OCI-LY7 (cell line): ENCODE data around the gene CETN2. TPM values are rescaled to one million over a fixed set of nuclear protein-coding genes. Genes with fewer than 3 reads are reported as not detected.

Experiments used
- BruUV-seq: library from RNA; stranded (reverse); fragments of 400-500 nt; replicated peaks from 2 replicates; lab custom pipeline; 2021; lab: Mats Ljungman, UMichigan
- CTCF ChIA-PET: fragments of 300-600 bp; sonication (Branson Sonifier 250); formaldehyde crosslinking; loops from one replicate; lab custom pipeline; 2022; ENCODE audit warnings: antibody characterized with exemption; ENCODE audit not compliant: unreplicated experiment; lab: Charles Lee
- POLR2A ChIA-PET: fragments of 300-600 bp; sonication (Branson Sonifier 250); formaldehyde crosslinking; loops from one replicate; lab custom pipeline; 2022; ENCODE audit warnings: antibody characterized with exemption; lab: Charles Lee
- DNase-seq: peaks from one replicate; pipeline ENCODE4 v3.0.0-alpha.2; 2015; ENCODE audit warnings: low spot score
- H2AFZ ChIP-seq: fragments of 200-600 bp; sonication (generic), shearing (Covaris generic); 2 replicates; pipeline ENCODE4 v1.6.1; 2014; ENCODE audit warnings: mild to moderate bottlenecking, antibody characterized with exemption, low read length, moderate library complexity
- H3K27ac ChIP-seq: fragments of 200-600 bp; sonication (generic); 2 replicates; pipeline ENCODE4 v1.5.1; 2014; ENCODE audit warnings: mixed run types, low read depth, mild to moderate bottlenecking, moderate library complexity, low read length, inconsistent platforms; ENCODE audit not compliant: poor library complexity, severe bottlenecking
- H3K36me3 ChIP-seq: fragments of 200-600 bp; sonication (generic); 2 replicates; pipeline ENCODE4 v1.6.1; 2014; ENCODE audit warnings: mild to moderate bottlenecking, antibody characterized with exemption, low read length, moderate library complexity, mixed read lengths; ENCODE audit not compliant: insufficient read depth
- H3K4me1 ChIP-seq: fragments of 200-600 bp; sonication (generic); 2 replicates; pipeline ENCODE4 v1.5.1; 2014; ENCODE audit warnings: mild to moderate bottlenecking, low read length; ENCODE audit not compliant: insufficient read depth, poor library complexity, severe bottlenecking
- H3K4me2 ChIP-seq: fragments of 200-600 bp; sonication (generic); 2 replicates; pipeline ENCODE4 v1.6.1; 2014; ENCODE audit warnings: mild to moderate bottlenecking, low read length
- H3K4me3 ChIP-seq: fragments of 200-600 bp; sonication (generic); 2 replicates; pipeline ENCODE4 v1.5.1; 2014; ENCODE audit warnings: mild to moderate bottlenecking, low read depth, low read length; ENCODE audit not compliant: poor library complexity, severe bottlenecking
- H3K79me2 ChIP-seq: fragments of 200-600 bp; sonication (generic); 2 replicates; pipeline ENCODE4 v1.6.1; 2016; ENCODE audit warnings: low read depth, mild to moderate bottlenecking, low read length, moderate library complexity, mixed read lengths; ENCODE audit not compliant: insufficient read depth
- H3K9me2 ChIP-seq: fragments of 200-600 bp; sonication (generic); 2 replicates; pipeline ENCODE4 v1.6.1; 2016; ENCODE audit warnings: mild to moderate bottlenecking, low read length, mixed read lengths; ENCODE audit not compliant: insufficient read depth
- H3K9me3 ChIP-seq: fragments of 200-600 bp; sonication (generic); 2 replicates; pipeline ENCODE4 v1.6.1; 2014; ENCODE audit warnings: mild to moderate bottlenecking, mixed run types, low read length, mixed read lengths
- H4K20me1 ChIP-seq: fragments of 200-600 bp; sonication (generic); 2 replicates; pipeline ENCODE4 v1.6.1; 2014; ENCODE audit warnings: mild to moderate bottlenecking, antibody characterized with exemption, low read length, moderate library complexity, mixed read lengths; ENCODE audit not compliant: insufficient read depth
- EZH2phosphoT487 ChIP-seq: fragments of 200-600 bp; sonication (generic); IDR thresholded peaks from 2 replicates; pipeline ENCODE4 v1.6.1; 2018; ENCODE audit warnings: low read depth, borderline replicate concordance, mild to moderate bottlenecking, mixed run types, antibody characterized with exemption, low read length, moderate library complexity, mixed read lengths
- intact Hi-C: fragments of 100-400 bp; cut with micrococcal nuclease; formaldehyde crosslinking; loops from one replicate; pipeline ENCODE4 v1.10.0; 2022; ENCODE audit not compliant: unreplicated experiment
- total RNA-seq, 2 experiments: library from RNA; depleted of rRNA in 1 of 2; stranded (reverse); fragments of >200 nt in 1 of 2; shearing (Covaris generic) in 1 of 2; gene quantifications; 2 replicates each; pipeline ENCODE4 v1.2.3, GENCODE V29; 2014 to 2022
- TF ChIP-seq, protein P1 (sequence below): fragments of 200-600 bp; sonication (generic); conservative IDR thresholded peaks from 2 replicates; pipeline ENCODE4 v1.5.1; 2014; ENCODE audit warnings: mild to moderate bottlenecking, antibody characterized with exemption, low read length, moderate library complexity, mixed read lengths

CETN2 gene
- total RNA-seq, 2 experiments from 2014 or later, result 9.4 to 15.6 TPM

- TF ChIP-seq, protein P1, sequence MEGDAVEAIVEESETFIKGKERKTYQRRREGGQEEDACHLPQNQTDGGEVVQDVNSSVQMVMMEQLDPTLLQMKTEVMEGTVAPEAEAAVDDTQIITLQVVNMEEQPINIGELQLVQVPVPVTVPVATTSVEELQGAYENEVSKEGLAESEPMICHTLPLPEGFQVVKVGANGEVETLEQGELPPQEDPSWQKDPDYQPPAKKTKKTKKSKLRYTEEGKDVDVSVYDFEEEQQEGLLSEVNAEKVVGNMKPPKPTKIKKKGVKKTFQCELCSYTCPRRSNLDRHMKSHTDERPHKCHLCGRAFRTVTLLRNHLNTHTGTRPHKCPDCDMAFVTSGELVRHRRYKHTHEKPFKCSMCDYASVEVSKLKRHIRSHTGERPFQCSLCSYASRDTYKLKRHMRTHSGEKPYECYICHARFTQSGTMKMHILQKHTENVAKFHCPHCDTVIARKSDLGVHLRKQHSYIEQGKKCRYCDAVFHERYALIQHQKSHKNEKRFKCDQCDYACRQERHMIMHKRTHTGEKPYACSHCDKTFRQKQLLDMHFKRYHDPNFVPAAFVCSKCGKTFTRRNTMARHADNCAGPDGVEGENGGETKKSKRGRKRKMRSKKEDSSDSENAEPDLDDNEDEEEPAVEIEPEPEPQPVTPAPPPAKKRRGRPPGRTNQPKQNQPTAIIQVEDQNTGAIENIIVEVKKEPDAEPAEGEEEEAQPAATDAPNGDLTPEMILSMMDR, result no peak
- TF ChIP-seq EZH2phosphoT487, result no peak
- DNase-seq, result no peak
- no peaks in the 10 kb centered on the region for H3K9me2 ChIP-seq
- peaks cover 6% of the 10 kb centered on the region; the same call in 1 of the 2 replicates for H3K36me3 ChIP-seq
- BruUV-seq, result no TSS peak
- CTCF ChIA-PET, result no interaction called here
- intact Hi-C loops, result no loop called here
- H2AFZ ChIP-seq, result no peak overlapping the region
- no peak overlapping the region for H3K4me3 ChIP-seq
- no peak overlapping the region for H3K27ac ChIP-seq
- POLR2A ChIA-PET, result no interaction called here
- H3K4me2 ChIP-seq, result no peak overlapping the region
- no peaks in the 10 kb centered on the region for H3K9me3 ChIP-seq
- H3K4me1 ChIP-seq, result peaks cover 14% of the 10 kb centered on the region
- H4K20me1 ChIP-seq, result no peaks in the 10 kb centered on the region
- H3K79me2 ChIP-seq, result peaks cover 13% of the 10 kb centered on the region; the same call in 1 of the 2 replicates
Measured at GRCh38 chrX:152832520-152832919, 2.0 kb upstream of the CETN2 start.

DNA sequence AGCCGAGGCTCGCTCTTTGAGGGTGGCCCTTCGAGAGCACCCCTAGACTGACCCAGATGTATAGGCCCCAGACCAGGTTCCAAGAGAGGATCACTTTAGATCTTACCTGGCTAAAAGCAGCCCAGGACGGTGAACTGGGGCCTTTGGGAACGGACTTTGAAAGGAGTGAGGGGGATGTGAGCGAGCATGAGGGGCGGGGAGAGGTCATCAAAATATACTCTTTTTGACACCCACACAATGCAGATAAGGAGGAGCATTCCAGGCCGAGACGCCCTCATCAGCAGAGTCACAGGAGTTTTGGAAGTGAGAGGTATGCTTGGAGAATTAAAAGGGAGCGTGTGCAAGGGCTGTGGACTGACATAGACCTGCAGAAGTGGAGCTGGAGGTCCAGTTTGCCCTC, 834 bp upstream of the CETN2 start:
- Histone ChIP-seq H3K4me1 (peaks cover 14% of the 10 kb centered on the region), H3K4me2 (peak overlapping the region; percentile 90), H3K9me2 (no peaks in the 10 kb centered on the region), H3K27ac (peak overlapping the region; percentile 21), H3K4me3 (peak overlapping the region; percentile 80), H3K36me3 (peaks cover 6% of the 10 kb centered on the region; the same call in 1 of the 2 replicates), H4K20me1 (no peaks in the 10 kb centered on the region), H3K9me3 (no peaks in the 10 kb centered on the region), H2AFZ (no peak overlapping the region), H3K79me2 (peaks cover 13% of the 10 kb centered on the region; the same call in 1 of the 2 replicates)
- no peak for DNase-seq
- POLR2A ChIA-PET, result interaction anchor here (0.9 to 1.4 kb wide), 2 partner anchors 13 to 106 kb away, joined by 3 to 8 read pairs; no protein-coding TSS in a partner anchor
- intact Hi-C loops, result no loop called here
- TSS peak; percentile 66 for BruUV-seq
- CTCF ChIA-PET, result interaction anchor here (0.6 kb wide), 1 partner anchor 173 kb away, joined by 4 read pairs; no protein-coding TSS in a partner anchor
- no peak for TF ChIP-seq EZH2phosphoT487
- TF ChIP-seq, protein P1, result no peak

- intact Hi-C loops, result loop anchor here (10.0 kb wide), 1 partner anchor 1410 kb away; no protein-coding TSS in a partner anchor
- CTCF ChIA-PET, result no interaction called here
- TF ChIP-seq EZH2phosphoT487, result no peak
- TF ChIP-seq, protein P1, result no peak
Measured at GRCh38 chrX:152824841-152825374, 5.6 kb downstream of the CETN2 start.

More at GRCh38 chrX:152824841-152825374, 5.6 kb downstream of the CETN2 start:
- Histone ChIP-seq H3K9me2 (no peaks in the 10 kb centered on the region), H2AFZ (no peak overlapping the region), H3K4me3 (no peak overlapping the region), H3K36me3 (no peaks in the 10 kb centered on the region), H4K20me1 (no peaks in the 10 kb centered on the region), H3K9me3 (no peaks in the 10 kb centered on the region), H3K27ac (no peak overlapping the region), H3K4me1 (peaks cover 3% of the 10 kb centered on the region), H3K4me2 (no peak overlapping the region), H3K79me2 (no peaks in the 10 kb centered on the region)
- no TSS peak for BruUV-seq
- POLR2A ChIA-PET, result no interaction called here
- DNase-seq, result no peak
